HepG2 (cell line): ENCODE results near the gene SKP1. TPM values are rescaled to one million over a fixed set of nuclear protein-coding genes. Genes with fewer than 3 reads are reported as not detected.
A peak's percentile ranks its signal among the peaks of the same experiment; 100 is the strongest.

Experiments used
- CAMTA2 ChIP-seq: sonication (generic); formaldehyde crosslinking; IDR thresholded peaks from 2 replicates; pipeline ENCODE4 v1.4.0; 2020; ENCODE audit warnings: mild to moderate bottlenecking, missing genetic modification reagents, borderline replicate concordance
- CEBPG ChIP-seq: IDR thresholded peaks from 2 replicates; pipeline ENCODE4 v1.6.1; 2016
- HIVEP1 ChIP-seq: sonication (generic); formaldehyde crosslinking; IDR thresholded peaks from 2 replicates; pipeline ENCODE4 v1.4.0; 2020; ENCODE audit warnings: mild to moderate bottlenecking, missing genetic modification reagents
- NFE2L1 ChIP-seq: sonication (generic); formaldehyde crosslinking; IDR thresholded peaks from 2 replicates; pipeline ENCODE4 v1.4.0; 2020; ENCODE audit warnings: missing genetic modification reagents, mild to moderate bottlenecking, borderline replicate concordance
- TBX3 ChIP-seq: fragments of 450-650 bp; IDR thresholded peaks from 2 replicates; pipeline ENCODE4 v1.6.1; 2017; ENCODE audit warnings: antibody characterized with exemption, mild to moderate bottlenecking, inconsistent platforms, borderline replicate concordance
- U2AF1 ChIP-seq: fragments of 200-400 bp; formaldehyde crosslinking; optimal IDR thresholded peaks from 2 replicates; pipeline ENCODE3; 2017; ENCODE audit warnings: mild to moderate bottlenecking, low read depth, low read length
- ZMYM4 ChIP-seq: sonication (generic); formaldehyde crosslinking; IDR thresholded peaks from 2 replicates; pipeline ENCODE4 v1.8.1; 2023; ENCODE audit warnings: mild to moderate bottlenecking, missing genetic modification reagents
- ZNF563 ChIP-seq: sonication (generic); formaldehyde crosslinking; IDR thresholded peaks from 2 replicates; pipeline ENCODE4 v1.8.0; 2022; ENCODE audit warnings: mild to moderate bottlenecking, moderate library complexity, missing genetic modification reagents
- ZNF589 ChIP-seq: sonication (generic); formaldehyde crosslinking; conservative IDR thresholded peaks from 2 replicates; pipeline ENCODE4 v1.8.0; 2022; ENCODE audit warnings: mild to moderate bottlenecking, moderate library complexity, missing genetic modification reagents
- ZNF687 ChIP-seq: sonication (generic); formaldehyde crosslinking; IDR thresholded peaks from 2 replicates; pipeline ENCODE4 v1.5.1; 2020; ENCODE audit warnings: mild to moderate bottlenecking, missing genetic modification reagents, moderate library complexity
- ZNF792 ChIP-seq: IDR thresholded peaks from 2 replicates; pipeline ENCODE4 v1.6.1; 2016
- ZSCAN9 ChIP-seq: IDR thresholded peaks from 2 replicates; pipeline ENCODE4 v1.6.1; 2016; ENCODE audit warnings: borderline replicate concordance
- polyA plus RNA-seq, 8 experiments: library from polyadenylated mRNA; depleted of rRNA in 3 of 8; stranded (reverse) in 7 of 8; unstranded in 1 of 8; fragments of >200 nt; fragmentation: Illumina TruSeq in 4 of 8; extraction: Trizol in 4 of 8; gene quantifications; 2 replicates each; pipeline versions ENCODE4 v1.2.1 to v1.2.3, GENCODE V29; 2011 to 2016; ENCODE audit warnings: low read depth in 4 of 8, missing spikeins in 1 of 8, mixed read lengths in 1 of 8; ENCODE audit not compliant: insufficient read depth in 1 of 8
- total RNA-seq, 5 experiments: library from RNA; depleted of rRNA; stranded (reverse); fragments of >200 nt; fragmentation: Illumina TruSeq; extraction: Trizol; gene quantifications; 2 replicates each; pipeline ENCODE4 v1.2.3, GENCODE V29; 2016; ENCODE audit warnings: low read depth in 1 of 5
- TF ChIP-seq, protein P1 (sequence below), 2 experiments: sonication (generic) in 1 of 2; formaldehyde crosslinking in 1 of 2; IDR thresholded peaks; 2 replicates each; pipeline versions ENCODE4 v1.6.1 to v1.9.0; 2014 to 2022; ENCODE audit warnings: antibody characterized with exemption in 1 of 2, borderline replicate concordance in 1 of 2, inconsistent platforms in 1 of 2, low read depth in 1 of 2, missing genetic modification reagents in 1 of 2
- TF ChIP-seq, protein P2 (sequence below): sonication (generic); formaldehyde crosslinking; IDR thresholded peaks from 2 replicates; pipeline ENCODE4; 2020; ENCODE audit warnings: missing genetic modification reagents, mild to moderate bottlenecking, borderline replicate concordance

SKP1 gene
- total and polyA plus RNA-seq, 2 of the 13 experiments (the other 11 are each of a cell fraction or from before 2014, with no cell fraction given): 134 to 340 TPM

DNA sequence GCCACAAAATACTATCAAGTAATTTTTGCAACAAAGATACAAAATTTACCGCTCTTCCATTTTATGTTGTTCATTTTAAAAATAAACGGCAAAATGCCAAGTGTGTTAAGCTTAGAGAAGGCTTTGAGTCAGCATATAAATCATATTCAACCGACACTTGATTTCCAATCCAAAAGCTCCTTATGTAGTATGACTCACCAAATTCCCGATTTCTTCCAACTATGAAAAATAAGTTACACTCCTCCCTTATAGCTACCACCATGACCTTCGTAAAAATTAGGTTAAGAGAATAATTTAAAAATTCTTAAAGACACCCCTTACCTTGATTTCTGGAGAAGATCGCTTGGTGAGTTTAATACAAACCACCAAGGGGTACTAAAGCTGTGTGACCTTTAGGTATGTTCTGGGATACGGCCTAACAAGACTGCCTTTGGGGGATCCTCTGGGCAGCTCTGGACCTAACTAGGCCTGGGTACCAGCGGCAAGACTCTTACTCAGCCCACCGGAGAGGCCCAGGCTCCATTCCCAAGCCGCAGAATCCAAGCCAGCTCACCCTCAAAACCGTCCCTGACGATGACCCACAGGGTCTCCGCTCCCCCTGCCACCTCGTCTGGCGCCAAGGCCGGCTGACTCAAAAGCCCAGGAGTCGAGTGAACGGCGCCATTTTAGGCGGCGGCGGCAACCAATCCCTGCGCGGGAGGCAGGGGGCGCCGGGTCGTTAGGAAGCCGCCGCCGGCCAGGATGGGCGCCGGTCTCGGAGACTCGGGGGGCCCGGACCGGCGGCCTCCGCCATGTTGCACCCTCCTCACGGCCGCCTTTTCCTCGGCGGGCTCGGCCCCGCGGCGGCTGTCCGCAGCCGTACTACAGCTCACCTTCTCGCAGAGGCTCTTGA is 48.4 kb upstream of the SKP1 start (continued):
- peak; percentile 6; the same call in 1 of the 2 replicates for TF ChIP-seq ZNF589 (CRISPR knock-in tag)
- no peak for TF ChIP-seq TBX3
- TF ChIP-seq U2AF1: no peak
- TF ChIP-seq CEBPG (CRISPR knock-in tag): no peak
- TF ChIP-seq NFE2L1 (CRISPR knock-in tag): no peak
- 0 out of 2 replicates have a peak, but pooled peaks have one; percentile 7 for TF ChIP-seq ZSCAN9 (CRISPR knock-in tag)
- TF ChIP-seq ZNF563 (CRISPR knock-in tag): peak; percentile 70
- TF ChIP-seq HIVEP1 (CRISPR knock-in tag): peak; percentile 56; the same call in 1 of the 2 replicates
- 0 out of 2 replicates have a peak, but pooled peaks have one; percentile 86 for TF ChIP-seq CAMTA2 (CRISPR knock-in tag)
- TF ChIP-seq, protein P1, sequence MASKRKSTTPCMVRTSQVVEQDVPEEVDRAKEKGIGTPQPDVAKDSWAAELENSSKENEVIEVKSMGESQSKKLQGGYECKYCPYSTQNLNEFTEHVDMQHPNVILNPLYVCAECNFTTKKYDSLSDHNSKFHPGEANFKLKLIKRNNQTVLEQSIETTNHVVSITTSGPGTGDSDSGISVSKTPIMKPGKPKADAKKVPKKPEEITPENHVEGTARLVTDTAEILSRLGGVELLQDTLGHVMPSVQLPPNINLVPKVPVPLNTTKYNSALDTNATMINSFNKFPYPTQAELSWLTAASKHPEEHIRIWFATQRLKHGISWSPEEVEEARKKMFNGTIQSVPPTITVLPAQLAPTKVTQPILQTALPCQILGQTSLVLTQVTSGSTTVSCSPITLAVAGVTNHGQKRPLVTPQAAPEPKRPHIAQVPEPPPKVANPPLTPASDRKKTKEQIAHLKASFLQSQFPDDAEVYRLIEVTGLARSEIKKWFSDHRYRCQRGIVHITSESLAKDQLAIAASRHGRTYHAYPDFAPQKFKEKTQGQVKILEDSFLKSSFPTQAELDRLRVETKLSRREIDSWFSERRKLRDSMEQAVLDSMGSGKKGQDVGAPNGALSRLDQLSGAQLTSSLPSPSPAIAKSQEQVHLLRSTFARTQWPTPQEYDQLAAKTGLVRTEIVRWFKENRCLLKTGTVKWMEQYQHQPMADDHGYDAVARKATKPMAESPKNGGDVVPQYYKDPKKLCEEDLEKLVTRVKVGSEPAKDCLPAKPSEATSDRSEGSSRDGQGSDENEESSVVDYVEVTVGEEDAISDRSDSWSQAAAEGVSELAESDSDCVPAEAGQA (IDR thresholded peaks at IDR 0.05; ENCODE audit: low read depth): 0 out of 2 replicates have a peak, but pooled peaks have one; percentile 54
- TF ChIP-seq, protein P1 (CRISPR knock-in tag; IDR thresholded peaks at IDR 0.05; ENCODE audit: borderline replicate concordance): 0 out of 2 replicates have a peak, but pooled peaks have one; percentile 36
- peak; percentile 64 for TF ChIP-seq ZNF687 (CRISPR knock-in tag)
- no peak for TF ChIP-seq ZNF792 (CRISPR knock-in tag)
- TF ChIP-seq, protein P2, sequence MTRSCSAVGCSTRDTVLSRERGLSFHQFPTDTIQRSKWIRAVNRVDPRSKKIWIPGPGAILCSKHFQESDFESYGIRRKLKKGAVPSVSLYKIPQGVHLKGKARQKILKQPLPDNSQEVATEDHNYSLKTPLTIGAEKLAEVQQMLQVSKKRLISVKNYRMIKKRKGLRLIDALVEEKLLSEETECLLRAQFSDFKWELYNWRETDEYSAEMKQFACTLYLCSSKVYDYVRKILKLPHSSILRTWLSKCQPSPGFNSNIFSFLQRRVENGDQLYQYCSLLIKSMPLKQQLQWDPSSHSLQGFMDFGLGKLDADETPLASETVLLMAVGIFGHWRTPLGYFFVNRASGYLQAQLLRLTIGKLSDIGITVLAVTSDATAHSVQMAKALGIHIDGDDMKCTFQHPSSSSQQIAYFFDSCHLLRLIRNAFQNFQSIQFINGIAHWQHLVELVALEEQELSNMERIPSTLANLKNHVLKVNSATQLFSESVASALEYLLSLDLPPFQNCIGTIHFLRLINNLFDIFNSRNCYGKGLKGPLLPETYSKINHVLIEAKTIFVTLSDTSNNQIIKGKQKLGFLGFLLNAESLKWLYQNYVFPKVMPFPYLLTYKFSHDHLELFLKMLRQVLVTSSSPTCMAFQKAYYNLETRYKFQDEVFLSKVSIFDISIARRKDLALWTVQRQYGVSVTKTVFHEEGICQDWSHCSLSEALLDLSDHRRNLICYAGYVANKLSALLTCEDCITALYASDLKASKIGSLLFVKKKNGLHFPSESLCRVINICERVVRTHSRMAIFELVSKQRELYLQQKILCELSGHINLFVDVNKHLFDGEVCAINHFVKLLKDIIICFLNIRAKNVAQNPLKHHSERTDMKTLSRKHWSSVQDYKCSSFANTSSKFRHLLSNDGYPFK: no peak; the same call in 1 of the 2 replicates
- peak; percentile 37; the same call in 1 of the 2 replicates for TF ChIP-seq ZMYM4 (CRISPR knock-in tag)
